ENCODE results near the gene DAAM2.

GRCh38 chr6:39892490-39893129 is 100.4 kb downstream of the DAAM2 start:
- TF ChIP-seq CTCF (IDR thresholded peaks at IDR 0.05; ENCODE audit: extremely low read depth in 1 of 2, insufficient read depth in 1 of 2, low read depth in 1 of 2, low read length in 2 of 2), result peak; percentile 79 to 94
- TF ChIP-seq POLR2A (IDR thresholded peaks at IDR 0.05; ENCODE audit: low read depth, low read length), result no peak
- TF ChIP-seq, protein P1, sequence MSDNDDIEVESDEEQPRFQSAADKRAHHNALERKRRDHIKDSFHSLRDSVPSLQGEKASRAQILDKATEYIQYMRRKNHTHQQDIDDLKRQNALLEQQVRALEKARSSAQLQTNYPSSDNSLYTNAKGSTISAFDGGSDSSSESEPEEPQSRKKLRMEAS (IDR thresholded peaks at IDR 0.05; ENCODE audit: insufficient read depth, insufficient read length), result no peak
- TF ChIP-seq EZH2 (IDR thresholded peaks at IDR 0.05; ENCODE audit: borderline replicate concordance, low read depth, low read length, severe bottlenecking), result no peak
- TF ChIP-seq POLR2AphosphoS5 (IDR thresholded peaks at IDR 0.05; ENCODE audit: insufficient read depth, low read depth, low read length), result no peak
- TF ChIP-seq JUN (IDR thresholded peaks at IDR 0.05; ENCODE audit: borderline replicate concordance, insufficient read depth, insufficient read length, low read depth), result no peak
- TF ChIP-seq FOS (IDR thresholded peaks at IDR 0.05; ENCODE audit: borderline replicate concordance, insufficient read depth, low read length), result no peak
- no peak for TF ChIP-seq GATA2 (IDR thresholded peaks at IDR 0.05; ENCODE audit: insufficient read depth, insufficient read length, low read depth, low read length)
